ENCODE data around the gene SPAAR.
A peak's percentile ranks its signal among the peaks of the same experiment; 100 is the strongest.
"Not testable (repeated sequence)": the region's sequence is repeated elsewhere in the genome, so short reads cannot be mapped to it uniquely, and the experiment has no call there.

Gene SPAAR

DNA sequence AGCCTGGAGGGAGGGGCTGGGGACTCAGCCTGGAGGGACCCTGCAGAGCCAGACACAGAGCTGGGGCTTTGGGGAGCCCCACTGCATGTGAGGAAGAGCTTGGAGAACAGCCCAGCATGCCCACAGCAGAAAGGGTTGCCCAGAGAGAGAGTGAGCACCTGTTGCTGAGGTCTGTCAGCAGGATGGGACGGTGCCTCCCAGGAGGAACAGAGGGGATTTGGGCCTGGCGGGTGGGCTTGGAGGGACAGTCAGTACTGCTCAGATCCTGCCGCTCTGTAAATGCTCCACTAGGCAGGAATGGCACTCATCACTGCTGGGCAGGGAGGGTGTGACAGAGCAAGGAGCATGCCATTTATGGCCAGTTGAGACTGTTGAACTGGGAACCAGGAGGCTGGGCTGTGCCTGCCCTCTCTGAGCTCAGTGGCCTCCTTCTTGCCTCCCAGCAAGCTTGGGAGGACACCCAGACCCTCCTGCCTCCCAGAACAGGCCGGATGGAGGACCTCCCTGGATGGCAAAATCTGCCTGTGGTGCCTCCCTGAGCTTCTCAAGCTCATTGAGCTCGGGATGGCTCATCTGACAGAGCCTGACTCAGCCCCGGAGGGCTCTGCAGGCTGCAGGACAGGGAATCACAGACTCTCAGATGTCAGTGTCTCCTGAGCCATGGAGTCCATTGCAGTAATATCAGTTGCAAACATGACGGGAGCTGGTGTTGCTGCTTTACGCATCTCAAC is 4.1 kb upstream of the SPAAR start:
- FAIRE-seq = peak; percentile 70

DNA sequence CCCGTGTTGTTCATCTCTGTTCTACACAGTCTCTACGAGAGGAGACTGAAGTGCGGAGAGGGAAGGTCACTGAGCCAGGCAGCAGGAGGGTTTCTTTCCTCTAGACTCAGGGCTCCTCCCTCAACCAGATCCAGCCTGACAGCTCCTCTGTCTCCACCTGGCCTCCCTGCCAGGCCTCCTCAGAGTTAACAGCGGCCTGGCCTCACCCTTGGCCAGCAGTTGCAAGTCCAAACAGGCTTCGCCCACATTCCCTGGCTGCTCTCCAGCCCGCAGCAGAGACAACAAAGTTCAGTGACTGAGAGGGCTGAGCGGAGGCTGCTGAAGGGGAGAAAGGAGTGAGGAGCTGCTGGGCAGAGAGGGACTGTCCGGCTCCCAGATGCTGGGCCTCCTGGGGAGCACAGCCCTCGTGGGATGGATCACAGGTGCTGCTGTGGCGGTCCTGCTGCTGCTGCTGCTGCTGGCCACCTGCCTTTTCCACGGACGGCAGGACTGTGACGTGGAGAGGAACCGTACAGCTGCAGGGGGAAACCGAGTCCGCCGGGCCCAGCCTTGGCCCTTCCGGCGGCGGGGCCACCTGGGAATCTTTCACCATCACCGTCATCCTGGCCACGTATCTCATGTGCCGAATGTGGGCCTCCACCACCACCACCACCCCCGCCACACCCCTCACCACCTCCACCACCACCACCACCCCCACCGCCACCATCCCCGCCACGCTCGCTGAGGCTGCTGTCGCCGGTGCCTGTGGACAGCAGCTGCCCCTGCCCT is 3.2 kb upstream of the SPAAR start, which contains the start of gene HRCT1:
Gene HRCT1 (plus strand): TSS at position 291 of the 768 bp plus-strand sequence. CDS start 86 bp downstream, at position 377.
- peak; percentile 95 for FAIRE-seq

- peak; percentile 95 for FAIRE-seq
Measured at GRCh38 chr9:35906923-35907699, 2.2 kb upstream of the SPAAR start.

DNA sequence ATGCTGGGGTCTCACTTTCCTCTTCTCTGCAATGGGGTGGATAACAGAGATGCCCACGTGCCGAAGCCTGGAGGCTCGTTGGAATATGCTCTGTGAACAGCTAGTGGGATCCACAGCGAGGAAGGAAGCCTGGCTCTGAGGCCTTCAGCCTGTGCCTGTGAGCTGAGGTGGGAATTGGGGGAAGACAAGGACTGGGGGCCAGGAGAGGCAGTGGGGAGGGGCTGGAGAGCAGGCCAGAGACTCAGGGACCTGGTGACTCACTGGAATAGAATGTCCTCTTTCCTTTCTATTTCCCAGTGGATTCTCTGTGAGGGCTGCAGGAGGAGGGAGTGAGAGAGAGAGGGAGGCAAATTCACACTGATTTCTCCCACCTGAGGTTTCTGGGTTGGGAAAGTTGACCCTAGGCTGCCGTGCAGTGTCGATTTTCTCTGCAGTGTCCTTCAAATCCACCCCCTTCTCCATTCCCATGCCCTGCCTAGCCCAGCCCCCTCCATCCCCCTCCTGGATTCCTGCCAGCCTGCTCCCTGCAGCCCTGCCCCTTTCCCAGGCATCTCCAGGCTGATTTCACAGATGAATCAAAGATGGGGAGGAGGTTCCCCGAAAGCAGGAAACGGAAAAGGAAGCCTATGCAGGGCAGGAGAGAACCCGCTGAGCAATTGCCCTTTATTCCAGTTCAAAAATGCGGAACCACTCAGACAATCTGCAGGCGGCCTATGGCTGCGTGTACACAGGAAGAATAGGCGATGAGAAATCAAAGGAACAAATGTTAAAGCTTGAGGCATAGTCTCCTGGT is 1.4 kb upstream of the SPAAR start:
- FAIRE-seq = peak; percentile 96

DNA sequence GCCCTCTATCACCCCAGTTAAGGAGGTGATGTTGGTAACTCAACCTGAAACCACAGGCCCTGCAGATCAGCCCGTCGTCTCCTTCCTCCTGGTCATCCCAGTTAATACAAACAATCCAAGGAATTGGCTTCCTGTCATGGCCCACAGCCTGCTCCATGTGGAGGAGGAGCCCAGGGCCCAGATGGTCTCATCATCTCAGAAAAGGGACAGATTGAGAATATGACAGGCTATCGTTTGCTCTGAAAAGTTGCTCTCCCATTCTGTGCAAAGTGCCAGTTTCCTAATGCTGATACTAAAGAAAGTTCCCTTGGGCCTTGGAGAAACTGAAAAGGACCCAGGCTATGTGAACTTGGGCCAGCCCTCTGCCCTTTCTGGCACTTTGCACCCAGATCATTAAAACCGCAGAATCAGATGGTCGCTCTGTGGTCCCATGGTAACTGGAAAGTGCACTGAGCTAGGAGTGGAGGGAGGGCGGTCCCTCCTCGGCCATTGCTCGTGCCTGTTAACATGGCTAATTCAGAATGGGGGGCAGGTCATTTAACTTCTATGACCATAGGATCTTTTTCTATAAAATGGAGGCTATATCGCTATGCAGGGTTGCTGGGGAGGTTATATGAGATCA is 675 bp upstream of the SPAAR start:
- FAIRE-seq = no peak

DNA sequence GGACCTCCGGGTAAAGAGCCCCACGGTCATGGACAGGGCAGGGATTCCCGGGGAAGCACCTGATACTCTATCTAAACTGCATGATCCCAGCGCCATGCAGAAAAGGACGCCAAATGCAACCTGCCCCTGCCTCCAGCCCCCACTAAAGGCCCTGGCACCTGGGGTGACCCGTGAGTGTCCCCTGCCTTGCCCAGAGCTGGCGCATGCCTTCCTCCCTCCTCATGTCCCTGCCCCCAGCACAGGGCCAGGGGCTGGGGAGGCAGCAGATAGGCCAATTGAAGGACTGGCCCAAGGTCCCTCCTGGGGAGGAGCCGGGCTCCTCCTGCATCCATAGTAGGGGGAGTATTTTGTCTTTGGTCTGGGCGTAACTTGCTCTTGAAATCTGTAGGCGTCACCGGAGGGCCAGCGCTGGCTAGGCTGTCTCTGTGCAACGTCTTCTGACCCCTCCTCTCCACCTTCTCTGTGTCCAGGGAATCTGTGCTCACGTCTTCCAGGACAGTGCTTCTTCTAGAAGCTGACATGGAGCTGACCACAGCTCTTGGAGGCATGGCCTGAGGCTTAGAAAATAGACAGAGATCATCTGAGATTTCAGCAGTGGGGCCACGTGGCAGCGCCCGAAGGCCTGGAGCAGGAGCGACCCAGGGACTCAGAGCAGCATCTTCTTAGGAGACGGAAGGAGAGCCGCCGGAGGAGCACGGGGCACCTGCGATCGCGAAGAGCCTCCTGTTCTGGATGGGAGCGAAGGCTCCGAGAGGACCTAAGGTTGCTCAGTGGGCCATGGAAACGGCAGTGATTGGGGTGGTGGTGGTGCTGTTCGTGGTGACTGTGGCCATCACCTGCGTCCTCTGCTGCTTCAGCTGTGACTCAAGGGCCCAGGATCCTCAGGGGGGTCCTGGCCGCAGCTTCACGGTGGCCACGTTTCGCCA is 660 bp downstream of the SPAAR start:
- FAIRE-seq = peak; percentile 47

DNA sequence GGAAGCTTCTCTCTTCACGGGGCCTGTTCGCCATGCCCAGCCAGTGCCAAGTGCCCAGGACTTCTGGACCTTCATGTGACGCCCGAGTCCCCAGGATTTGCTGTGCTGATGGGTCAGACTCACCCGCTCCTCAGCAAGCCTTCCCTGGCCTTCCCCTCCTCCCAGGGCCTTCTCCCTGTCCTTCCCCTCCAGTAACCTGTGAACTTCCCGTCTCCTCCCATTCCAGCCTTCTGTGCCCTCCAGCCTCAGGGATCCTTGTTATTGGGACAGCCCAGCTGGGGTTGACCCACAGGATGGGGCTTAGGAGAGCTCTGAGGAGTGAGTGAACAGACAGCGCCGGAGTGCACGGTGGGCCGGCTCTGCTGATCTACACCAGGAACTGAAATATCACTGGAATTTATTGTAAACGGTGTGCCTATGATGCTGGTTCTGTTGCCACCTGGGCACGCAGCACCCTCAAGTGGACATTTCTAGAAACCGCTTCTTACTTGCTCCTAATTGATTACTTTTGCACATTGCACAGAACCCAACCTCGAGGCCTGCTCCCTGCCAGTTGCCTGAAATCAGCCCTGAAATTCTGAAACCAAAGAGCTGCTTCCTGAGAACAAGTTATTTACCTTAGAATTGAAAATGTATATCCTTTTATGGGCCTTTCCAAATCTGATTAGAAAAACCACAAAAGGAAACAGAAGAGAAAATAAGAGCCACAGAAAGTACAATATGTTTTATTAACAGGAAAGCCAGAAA is 1.5 kb downstream of the SPAAR start:
- no peak for FAIRE-seq

GRCh38 chr9:35911690-35912089 is 2.4 kb downstream of the SPAAR start:
- no peak for FAIRE-seq

DNA sequence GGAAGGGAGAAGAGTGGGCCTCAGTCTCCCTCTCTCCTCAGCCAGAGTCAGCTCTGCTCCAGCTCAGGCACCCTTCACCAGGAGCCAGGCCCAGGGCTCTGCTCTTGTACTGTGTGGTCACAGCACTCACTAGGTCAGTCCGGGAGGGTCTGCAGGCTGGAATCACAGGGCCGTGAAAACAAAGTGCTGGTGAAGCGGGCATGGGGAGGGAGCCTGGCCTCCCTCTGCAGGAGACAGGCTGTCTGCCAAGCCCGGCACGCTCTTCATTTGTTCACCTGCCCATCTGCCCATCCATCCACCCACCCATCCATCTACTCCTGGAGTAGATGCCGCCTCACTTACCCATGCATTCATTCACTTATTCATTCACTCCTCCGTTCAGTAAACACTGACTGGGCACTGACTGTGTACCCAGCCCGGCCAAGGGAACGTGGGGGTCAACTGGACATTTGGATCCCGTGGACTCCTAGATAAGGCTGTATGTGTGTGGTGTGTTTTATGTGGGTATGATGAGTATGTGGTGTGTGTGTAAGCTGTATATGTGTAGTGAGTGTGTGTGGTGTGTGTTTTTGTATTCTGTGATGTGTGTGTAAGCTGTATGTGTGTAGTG is 3.6 kb downstream of the SPAAR start:
- no peak for FAIRE-seq

DNA sequence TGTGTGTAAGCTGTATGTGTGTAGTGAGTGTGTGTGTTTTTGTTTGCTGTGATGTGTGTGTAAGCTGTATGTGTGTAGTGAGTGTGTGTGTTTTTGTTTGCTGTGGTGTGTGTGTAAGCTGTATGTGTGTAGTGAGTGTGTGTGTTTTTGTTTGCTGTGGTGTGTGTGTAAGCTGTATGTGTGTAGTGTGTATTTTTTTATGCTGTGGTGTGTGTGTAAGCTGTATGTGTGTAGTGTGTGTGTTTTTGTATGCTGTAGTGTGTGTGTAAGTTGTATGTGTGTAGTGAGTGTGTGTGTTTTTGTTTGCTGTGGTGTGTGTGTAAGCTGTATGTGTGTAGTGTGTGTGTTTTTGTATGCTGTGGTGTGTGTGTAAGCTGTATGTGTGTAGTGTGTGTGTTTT is 4.1 kb downstream of the SPAAR start:
- not testable (repeated sequence) for FAIRE-seq

DNA sequence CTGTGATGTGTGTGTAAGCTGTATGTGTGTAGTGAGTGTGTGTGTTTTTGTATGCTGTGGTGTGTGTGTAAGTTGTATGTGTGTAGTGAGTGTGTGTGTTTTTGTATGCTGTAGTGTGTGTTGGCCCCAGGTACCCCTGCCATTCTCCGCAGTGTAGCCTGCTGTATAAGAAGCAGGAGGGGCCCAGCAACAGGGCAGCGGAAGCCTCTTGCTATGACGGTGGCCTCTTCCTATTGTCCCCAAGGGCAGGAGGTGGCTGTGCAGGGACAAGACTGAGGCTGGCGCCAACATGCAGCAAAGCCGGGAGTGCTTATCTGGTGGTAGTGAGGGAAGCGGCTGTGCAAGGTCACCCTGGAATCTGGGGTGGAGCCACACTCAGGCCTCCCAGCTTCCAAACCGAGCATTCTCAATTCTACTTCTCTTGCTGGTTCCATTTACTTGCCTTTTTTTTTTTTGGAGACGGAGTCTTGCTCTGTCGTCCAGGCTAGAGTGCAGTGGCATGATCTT is 5.1 kb downstream of the SPAAR start:
- no peak for FAIRE-seq

DNA sequence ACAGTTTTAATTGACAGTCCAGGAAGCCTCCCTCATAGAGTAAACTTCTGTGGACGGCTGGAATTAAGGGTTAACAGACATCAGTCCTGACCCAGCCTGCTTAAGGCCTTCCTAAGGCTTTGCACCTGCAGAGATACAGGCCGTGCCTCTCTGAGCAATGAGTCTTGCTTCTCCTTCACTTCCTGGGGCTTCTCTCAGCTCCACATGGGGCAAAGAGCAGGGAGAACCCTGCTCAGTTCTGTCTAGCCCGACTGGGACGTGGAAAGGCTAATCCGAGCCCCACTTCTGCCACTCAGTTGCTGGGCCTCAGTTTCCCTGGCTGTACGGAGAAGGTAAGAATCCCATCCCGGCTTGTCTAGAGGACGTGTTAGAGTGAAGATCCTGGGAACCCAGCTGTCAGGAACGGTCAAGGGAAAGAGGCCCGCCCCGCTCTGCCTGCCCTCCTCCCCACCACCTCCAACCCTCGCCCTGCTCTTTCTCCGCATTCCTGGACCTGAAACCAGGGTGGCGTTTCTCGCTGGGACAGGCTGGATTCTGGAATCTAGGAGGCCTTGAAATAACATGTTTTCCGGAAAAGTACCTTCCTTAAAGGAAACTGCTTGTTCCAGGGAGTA is 6.5 kb downstream of the SPAAR start:
- FAIRE-seq = no peak

DNA sequence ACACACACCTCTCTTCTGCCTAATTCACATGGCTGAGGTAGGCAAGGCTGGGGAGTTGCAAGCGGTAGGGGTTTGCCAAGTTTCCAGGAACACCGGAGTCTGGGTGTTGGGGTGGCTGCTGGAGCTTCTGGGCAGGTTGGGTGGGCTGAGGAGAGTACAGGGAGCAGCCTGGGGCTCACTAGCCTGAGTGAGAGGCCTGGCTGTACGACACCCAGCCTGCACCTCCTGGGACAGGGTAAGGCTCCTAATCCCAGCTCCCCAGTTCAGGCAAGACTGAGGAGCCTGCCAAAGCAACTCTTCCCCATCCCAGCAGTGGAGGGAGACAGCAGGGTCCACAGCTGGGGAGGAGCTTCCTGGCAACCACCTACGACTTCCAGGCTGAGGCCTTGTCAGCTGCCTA is 8.0 kb downstream of the SPAAR start:
- no peak for FAIRE-seq

DNA sequence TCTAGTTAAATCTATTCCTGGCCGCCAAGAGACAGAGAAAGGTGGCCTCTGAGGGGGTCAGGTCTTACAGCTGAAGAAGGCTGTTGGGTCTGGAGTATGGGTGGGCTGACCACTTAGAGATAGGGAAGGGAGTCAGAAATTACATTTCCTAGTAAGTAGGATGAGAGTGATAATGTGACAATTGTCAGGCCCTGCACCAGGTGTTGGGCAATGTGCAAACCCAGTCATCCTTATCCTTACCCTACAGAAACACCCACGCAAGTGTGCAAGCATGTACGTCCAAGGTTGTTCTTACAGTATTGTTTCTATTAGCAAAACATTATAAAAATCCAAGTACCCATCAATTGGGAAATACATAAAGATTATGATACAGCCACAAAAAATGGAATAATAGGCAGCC is 9.5 kb downstream of the SPAAR start:
- FAIRE-seq = no peak

- FAIRE-seq = no peak
Measured at GRCh38 chr9:35919212-35920008, 10.1 kb downstream of the SPAAR start.

DNA sequence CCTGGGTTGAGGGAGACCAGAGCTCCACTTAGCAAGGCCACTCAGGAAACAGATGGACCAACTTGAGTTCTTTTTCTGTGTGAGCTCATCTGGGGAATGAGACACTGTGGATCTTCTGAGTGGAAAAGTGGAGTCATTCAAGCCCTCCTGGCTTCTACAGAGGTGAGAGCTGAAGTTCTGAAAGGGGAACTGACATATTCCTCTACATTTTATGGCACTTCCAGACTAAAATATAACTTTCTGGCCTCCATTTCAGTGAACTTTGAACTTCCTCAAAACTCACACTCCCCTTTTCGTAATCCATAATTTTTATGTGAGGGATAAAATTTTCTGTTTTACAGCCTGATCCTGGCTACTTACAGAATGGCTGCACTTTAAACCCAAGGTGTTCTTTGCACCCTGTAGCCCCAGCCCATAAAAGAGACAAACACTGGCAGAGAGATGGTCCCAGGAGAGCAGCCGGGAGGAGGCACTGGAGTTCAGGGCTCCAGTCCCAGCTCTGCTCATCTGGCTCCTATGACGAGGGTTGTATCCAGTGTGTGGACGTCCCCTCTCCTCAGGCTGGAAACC is 10.8 kb downstream of the SPAAR start:
- FAIRE-seq = no peak

GRCh38 chr9:35923598-35923926 is 14.3 kb downstream of the SPAAR start:
- FAIRE-seq = no peak

All from A204.1 (cell line).